H1 (cell line): ENCODE measurements around the gene EEF2K. TPM values are rescaled to one million over a fixed set of nuclear protein-coding genes. Genes with fewer than 3 reads are reported as not detected.

ENCODE experiments used
- ATF3 ChIP-seq: IDR thresholded peaks from 2 replicates; pipeline ENCODE4 v1.6.1; 2011; ENCODE audit warnings: low read depth, mild to moderate bottlenecking, low read length; ENCODE audit not compliant: insufficient read depth
- BACH1 ChIP-seq: IDR thresholded peaks from 2 replicates; pipeline ENCODE4 v1.6.1; 2012; ENCODE audit warnings: low read length, improper control_type of control experiment
- BCL11A ChIP-seq, 2 experiments: IDR thresholded peaks; one replicate each; pipeline ENCODE4 v1.6.1; 2011; ENCODE audit warnings: low read depth in 2 of 2, low read length in 2 of 2, mild to moderate bottlenecking in 2 of 2
- BRCA1 ChIP-seq: IDR thresholded peaks from 2 replicates; pipeline ENCODE4 v1.6.1; 2012; ENCODE audit warnings: low read depth, low read length, improper control_type of control experiment
- CBX5 ChIP-seq: fragments of 300-800, 300-1000 bp; sonication (generic); IDR thresholded peaks from 2 replicates; pipeline ENCODE4 v1.7.1; 2016; ENCODE audit warnings: antibody characterized with exemption, low read length, low read depth
- CBX8 ChIP-seq: fragments of 300-800, 300-1000 bp; sonication (generic); IDR thresholded peaks from 2 replicates; pipeline ENCODE4 v1.7.1; 2016; ENCODE audit warnings: low read depth, low read length, borderline replicate concordance
- CHD1 ChIP-seq: IDR thresholded peaks from 2 replicates; pipeline ENCODE4 v1.6.1; 2012; ENCODE audit warnings: low read depth, low read length, improper control_type of control experiment
- E2F6 ChIP-seq: IDR thresholded peaks from 2 replicates; pipeline ENCODE4 v1.6.1; 2012; ENCODE audit warnings: inconsistent platforms
- HDAC2 ChIP-seq, 2 experiments: fragments of 300-600 bp in 1 of 2; sonication (generic) in 1 of 2; IDR thresholded peaks; 2 replicates each; pipeline ENCODE4 v1.6.1; 2011 to 2012; ENCODE audit warnings: low read depth in 2 of 2, low read length in 2 of 2, mild to moderate bottlenecking in 2 of 2, moderate library complexity in 2 of 2, borderline replicate concordance in 1 of 2, inconsistent platforms in 1 of 2
- KDM5A ChIP-seq: fragments of 200-600 bp; IDR thresholded peaks from 2 replicates; pipeline ENCODE4 v1.7.1; 2012; ENCODE audit warnings: mild to moderate bottlenecking, low read length, inconsistent platforms, mixed read lengths
- NRF1 ChIP-seq: IDR thresholded peaks from 2 replicates; pipeline ENCODE4 v1.6.1; 2011; ENCODE audit warnings: mild to moderate bottlenecking, low read depth, low read length, improper control_type of control experiment
- POU5F1 ChIP-seq: IDR thresholded peaks from 2 replicates; pipeline ENCODE4 v1.6.1; 2011; ENCODE audit warnings: low read depth, mild to moderate bottlenecking, low read length, moderate library complexity
- RAD21 ChIP-seq, 2 experiments: IDR thresholded peaks in 1 of 2; conservative IDR thresholded peaks in 1 of 2; 2 replicates each; pipeline ENCODE4 v1.6.1; 2011; ENCODE audit warnings: low read depth in 2 of 2, low read length in 2 of 2, improper control_type of control experiment in 1 of 2, inconsistent platforms in 1 of 2, mild to moderate bottlenecking in 1 of 2, moderate library complexity in 1 of 2
- RXRA ChIP-seq: IDR thresholded peaks from 2 replicates; pipeline ENCODE4 v1.6.1; 2011; ENCODE audit warnings: low read depth, mild to moderate bottlenecking, low read length, moderate library complexity; ENCODE audit not compliant: insufficient read depth
- SIN3A ChIP-seq, 2 experiments: IDR thresholded peaks in 1 of 2; conservative IDR thresholded peaks in 1 of 2; 2 replicates each; pipeline ENCODE4 v1.6.1; 2011 to 2012; ENCODE audit warnings: low read length in 2 of 2, improper control_type of control experiment in 1 of 2, low read depth in 1 of 2, mild to moderate bottlenecking in 1 of 2
- SP2 ChIP-seq: IDR thresholded peaks from 2 replicates; pipeline ENCODE4 v1.6.1; 2012; ENCODE audit warnings: mild to moderate bottlenecking, low read length, inconsistent platforms
- SRF ChIP-seq: IDR thresholded peaks from 2 replicates; pipeline ENCODE4 v1.6.1; 2011; ENCODE audit warnings: mild to moderate bottlenecking, low read depth, low read length, moderate library complexity
- TAF1 ChIP-seq: IDR thresholded peaks from 2 replicates; pipeline ENCODE4 v1.6.1; 2011; ENCODE audit warnings: mild to moderate bottlenecking, low read depth, low read length
- TBP ChIP-seq: IDR thresholded peaks from 2 replicates; pipeline ENCODE4 v1.6.1; 2011; ENCODE audit warnings: low read depth, low read length, improper control_type of control experiment
- TEAD4 ChIP-seq: IDR thresholded peaks from 2 replicates; pipeline ENCODE4 v1.6.1; 2012; ENCODE audit warnings: low read depth, low read length, inconsistent platforms, mixed read lengths
- ZNF274 ChIP-seq: IDR thresholded peaks from 2 replicates; pipeline ENCODE4 v1.7.0; 2012; ENCODE audit warnings: low read length, borderline replicate concordance; ENCODE audit errors: extremely low read depth
- polyA plus RNA-seq, 7 experiments: library from polyadenylated mRNA; depleted of rRNA in 3 of 7; stranded (reverse) in 5 of 7; unstranded in 2 of 7; fragments of >200 nt in 5 of 7; fragments of 200-250 nt in 2 of 7; gene quantifications; 1 replicate in 5 of 7; 2 replicates in 1 of 7; 4 replicates in 1 of 7; pipeline versions ENCODE4 v1.2.1 to v1.2.3, GENCODE V29; 2011 to 2013; ENCODE audit warnings: missing spikeins in 2 of 7, mixed read lengths in 2 of 7
- total RNA-seq: library from RNA; stranded (reverse); fragmentation: NEBNext Ultra II Directional; extraction: Animal tissue kit (Norgen Biotek cat#: 25700); gene quantifications from 2 replicates; pipeline ENCODE4 v1.2.1, GENCODE V29; 2021
- TF ChIP-seq, protein P1 (sequence below): IDR thresholded peaks from 2 replicates; pipeline ENCODE4 v1.6.1; 2011; ENCODE audit warnings: low read length, improper control_type of control experiment

EEF2K gene
- total and polyA plus RNA-seq, 2 of the 8 experiments (the other 6 are each of a cell fraction or from before 2014, with no cell fraction given) = 14.9 to 30.2 TPM

DNA sequence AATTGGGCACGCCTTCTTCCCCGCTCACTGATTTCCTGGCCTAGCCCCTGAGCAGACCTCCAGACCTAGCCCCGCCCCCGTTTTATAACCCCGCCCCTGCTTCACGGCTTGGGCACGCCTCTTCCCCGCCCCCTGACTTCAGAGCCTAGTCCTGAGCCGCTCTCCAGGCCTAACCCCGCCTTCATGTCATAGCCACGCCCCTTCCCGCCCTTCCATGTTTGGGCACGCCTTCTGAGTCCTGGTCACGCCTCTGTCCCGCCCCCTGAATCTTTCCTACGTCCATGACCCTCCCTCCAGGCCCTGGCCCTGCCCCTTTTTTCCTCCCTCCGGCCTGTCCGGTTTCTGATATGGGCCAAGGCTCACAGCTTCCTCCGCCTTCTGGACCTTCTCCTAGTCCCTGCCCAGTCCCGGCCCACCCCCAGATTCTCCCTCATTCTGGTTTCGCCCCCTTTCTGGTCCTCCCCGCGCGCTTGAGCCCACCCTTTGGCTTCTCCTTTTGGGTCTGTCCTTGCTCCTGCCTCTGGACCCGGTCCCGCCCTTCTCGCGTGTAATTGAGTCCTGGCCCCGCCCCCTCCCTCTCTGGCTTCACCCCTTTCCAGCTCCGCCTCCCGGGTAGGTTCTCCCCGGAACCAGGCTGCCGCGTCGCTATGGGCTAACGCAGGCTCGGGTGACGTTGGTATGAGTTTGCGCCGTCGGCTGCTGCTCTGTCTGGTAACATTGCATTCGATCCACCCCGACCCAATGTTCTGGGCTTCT, 15.1 kb upstream of the EEF2K start (continued):
- TF ChIP-seq SRF = peak; percentile 73
- TF ChIP-seq BCL11A (IDR thresholded peaks at IDR 0.05; ENCODE audit: low read depth in 2 of 2, low read length in 2 of 2) = no peak
- no peak for TF ChIP-seq SP2
- TF ChIP-seq ATF3 = no peak
- no peak for TF ChIP-seq RAD21 (IDR thresholded peaks at IDR 0.05 in 1 of 2, conservative IDR thresholded peaks at IDR 0.05 in 1 of 2; ENCODE audit: low read depth in 2 of 2, low read length in 2 of 2)
- TF ChIP-seq TEAD4 = no peak
- no peak for TF ChIP-seq ZNF274
- TF ChIP-seq, protein P1, sequence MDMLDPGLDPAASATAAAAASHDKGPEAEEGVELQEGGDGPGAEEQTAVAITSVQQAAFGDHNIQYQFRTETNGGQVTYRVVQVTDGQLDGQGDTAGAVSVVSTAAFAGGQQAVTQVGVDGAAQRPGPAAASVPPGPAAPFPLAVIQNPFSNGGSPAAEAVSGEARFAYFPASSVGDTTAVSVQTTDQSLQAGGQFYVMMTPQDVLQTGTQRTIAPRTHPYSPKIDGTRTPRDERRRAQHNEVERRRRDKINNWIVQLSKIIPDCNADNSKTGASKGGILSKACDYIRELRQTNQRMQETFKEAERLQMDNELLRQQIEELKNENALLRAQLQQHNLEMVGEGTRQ = no peak
- no peak for TF ChIP-seq POU5F1
- no peak for TF ChIP-seq CBX8
- no peak for TF ChIP-seq RXRA
- no peak for TF ChIP-seq HDAC2 (IDR thresholded peaks at IDR 0.05; ENCODE audit: borderline replicate concordance in 1 of 2, low read depth in 2 of 2, low read length in 2 of 2)
- no peak for TF ChIP-seq CHD1
- no peak for TF ChIP-seq NRF1
- TF ChIP-seq BRCA1 = no peak
- TF ChIP-seq SIN3A (conservative IDR thresholded peaks at IDR 0.05 in 1 of 2, IDR thresholded peaks at IDR 0.05 in 1 of 2; ENCODE audit: low read depth in 1 of 2, low read length in 2 of 2) = no peak; a peak in 1 of 4 replicates
- TF ChIP-seq BACH1 = no peak
- TF ChIP-seq TAF1 = peak; percentile 34; the same call in 1 of the 2 replicates
- no peak for TF ChIP-seq KDM5A
- peak; percentile 55 for TF ChIP-seq TBP
- TF ChIP-seq E2F6 = no peak; the same call in 1 of the 2 replicates
- TF ChIP-seq CBX5 = no peak
